GM18498 (cell line): ENCODE data around the gene SOAT1.
A peak's percentile ranks its signal among the peaks of the same experiment; 100 is the strongest.
"Not testable (repeated sequence)": the region's sequence is repeated elsewhere in the genome, so short reads cannot be mapped to it uniquely, and the experiment has no call there.

ENCODE experiments used
- ATAC-seq: cut with Tn5 transposase; IDR thresholded peaks from one replicate; pipeline ENCODE4 v1.9.1; 2021; ENCODE audit warnings: mild to moderate bottlenecking, moderate library complexity; ENCODE audit not compliant: unreplicated experiment

The SOAT1 gene

GRCh38 chr1:179342740-179343404 is 49.3 kb downstream of the SOAT1 start:
- ATAC-seq, result no peak

GRCh38 chr1:179351281-179351680 is 57.7 kb downstream of the SOAT1 start:
- ATAC-seq, result no peak

GRCh38 chr1:179352236-179352635 is 58.6 kb downstream of the SOAT1 start:
- ATAC-seq, result no peak

GRCh38 chr1:179353546-179353945 is 59.9 kb downstream of the SOAT1 start:
- no peak for ATAC-seq

- ATAC-seq, result not testable (repeated sequence)
Observed at GRCh38 chr1:179361631-179362030, 68.0 kb downstream of the SOAT1 start.

GRCh38 chr1:179365342-179366092 is 71.9 kb downstream of the SOAT1 start, which contains the start of gene AXDND1:
TSS of gene AXDND1 (plus strand) at chr1:179365971. CDS start at chr1:179366510, 539 bp downstream.
- ATAC-seq, result peak; percentile 98

GRCh38 chr1:179366093-179366800 is 72.7 kb downstream of the SOAT1 start:
- ATAC-seq, result peak; percentile 4

- ATAC-seq, result no peak
Observed at GRCh38 chr1:179369751-179370341, 76.2 kb downstream of the SOAT1 start.

GRCh38 chr1:179372160-179372559 is 78.6 kb downstream of the SOAT1 start:
- no peak for ATAC-seq

GRCh38 chr1:179376223-179376622 is 82.6 kb downstream of the SOAT1 start:
- no peak for ATAC-seq

GRCh38 chr1:179380299-179380698 is 86.7 kb downstream of the SOAT1 start:
- ATAC-seq, result no peak

GRCh38 chr1:179384027-179384426 is 90.4 kb downstream of the SOAT1 start:
- ATAC-seq, result no peak

- no peak for ATAC-seq
Observed at GRCh38 chr1:179385510-179385909, 91.9 kb downstream of the SOAT1 start.

- ATAC-seq, result no peak
Observed at GRCh38 chr1:179393721-179394120, 100.1 kb downstream of the SOAT1 start.

GRCh38 chr1:179399399-179399798 is 105.8 kb downstream of the SOAT1 start:
- not testable (repeated sequence) for ATAC-seq
